ENCODE measurements around the gene KCNQ5.
"Not testable (repeated sequence)": the region's sequence is repeated elsewhere in the genome, so short reads cannot be mapped to it uniquely, and the experiment has no call there.

DNA sequence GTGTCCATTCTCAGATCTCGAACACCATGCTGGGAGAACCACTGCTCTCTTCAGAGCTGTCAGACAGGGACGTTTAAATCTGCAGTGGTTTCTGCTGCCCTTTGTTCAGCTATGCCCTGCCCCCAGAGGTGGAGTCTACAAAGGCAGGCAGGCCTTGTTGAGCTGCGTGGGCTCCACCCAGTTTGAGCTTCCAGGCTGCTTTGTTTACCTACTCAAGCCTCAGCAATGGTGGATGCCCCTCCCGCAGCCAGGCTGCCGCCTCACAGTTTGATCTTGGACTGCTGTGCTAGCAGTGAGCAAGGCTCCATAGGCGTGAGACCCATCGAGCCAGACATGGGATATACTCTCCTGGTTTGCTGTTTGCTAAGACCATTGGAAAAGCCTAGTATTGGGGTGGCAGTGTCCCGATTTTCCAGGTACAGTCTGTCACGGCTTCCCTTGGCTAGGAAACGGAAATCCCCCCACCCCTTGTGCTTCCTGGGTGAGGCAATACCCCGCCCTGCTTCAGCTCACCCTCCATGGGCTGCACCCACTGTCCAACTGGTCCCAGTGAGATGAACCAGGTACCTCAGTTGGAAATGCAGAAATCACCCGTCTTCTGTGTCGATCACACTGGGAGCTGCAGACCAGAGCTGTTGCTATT is 362.4 kb downstream of the KCNQ5 start:
- TF ChIP-seq, protein P1, sequence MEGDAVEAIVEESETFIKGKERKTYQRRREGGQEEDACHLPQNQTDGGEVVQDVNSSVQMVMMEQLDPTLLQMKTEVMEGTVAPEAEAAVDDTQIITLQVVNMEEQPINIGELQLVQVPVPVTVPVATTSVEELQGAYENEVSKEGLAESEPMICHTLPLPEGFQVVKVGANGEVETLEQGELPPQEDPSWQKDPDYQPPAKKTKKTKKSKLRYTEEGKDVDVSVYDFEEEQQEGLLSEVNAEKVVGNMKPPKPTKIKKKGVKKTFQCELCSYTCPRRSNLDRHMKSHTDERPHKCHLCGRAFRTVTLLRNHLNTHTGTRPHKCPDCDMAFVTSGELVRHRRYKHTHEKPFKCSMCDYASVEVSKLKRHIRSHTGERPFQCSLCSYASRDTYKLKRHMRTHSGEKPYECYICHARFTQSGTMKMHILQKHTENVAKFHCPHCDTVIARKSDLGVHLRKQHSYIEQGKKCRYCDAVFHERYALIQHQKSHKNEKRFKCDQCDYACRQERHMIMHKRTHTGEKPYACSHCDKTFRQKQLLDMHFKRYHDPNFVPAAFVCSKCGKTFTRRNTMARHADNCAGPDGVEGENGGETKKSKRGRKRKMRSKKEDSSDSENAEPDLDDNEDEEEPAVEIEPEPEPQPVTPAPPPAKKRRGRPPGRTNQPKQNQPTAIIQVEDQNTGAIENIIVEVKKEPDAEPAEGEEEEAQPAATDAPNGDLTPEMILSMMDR (IDR thresholded peaks at IDR 0.05 in 2 of 3, conservative IDR thresholded peaks at IDR 0.05 in 1 of 3; ENCODE audit: borderline replicate concordance in 1 of 3, insufficient read depth in 1 of 3, low read depth in 2 of 3, low read length in 2 of 3) = not testable (repeated sequence)
- not testable (repeated sequence) for TF ChIP-seq POLR2A (IDR thresholded peaks at IDR 0.05; ENCODE audit: borderline replicate concordance, extremely low read depth, insufficient read depth, insufficient read length); EGR1 (IDR thresholded peaks at IDR 0.05; ENCODE audit: low read depth); SIN3A (IDR thresholded peaks at IDR 0.05; ENCODE audit: low read depth); EZH2phosphoT487 (IDR thresholded peaks at IDR 0.05; ENCODE audit: borderline replicate concordance); POLR2AphosphoS5 (IDR thresholded peaks at IDR 0.05; ENCODE audit: low read depth, low read length)
- TF ChIP-seq, protein P2, sequence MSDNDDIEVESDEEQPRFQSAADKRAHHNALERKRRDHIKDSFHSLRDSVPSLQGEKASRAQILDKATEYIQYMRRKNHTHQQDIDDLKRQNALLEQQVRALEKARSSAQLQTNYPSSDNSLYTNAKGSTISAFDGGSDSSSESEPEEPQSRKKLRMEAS (IDR thresholded peaks at IDR 0.05) = not testable (repeated sequence)

Data from HCT116 (cell line).